ENCODE data around the gene TENT4A. TPM values are rescaled to one million over a fixed set of nuclear protein-coding genes. Genes with fewer than 3 reads are reported as not detected.
"Not testable (repeated sequence)": the region's sequence is repeated elsewhere in the genome, so short reads cannot be mapped to it uniquely, and the experiment has no call there.

Gene TENT4A
- 10 to 100 TPM in 4 of 6 experiments, 1 to 10 TPM in 2; 8.5 to 23.1 (median 13.2) TPM for total RNA-seq
- long read RNA-seq: 0 reads

- Histone ChIP-seq H3K27me3 (no peaks in the 10 kb centered on the region), H3K27ac (peak within 1 kb of the TSS; percentile 79 to 98 (median 92)), H3K4me1 (peaks cover 0 to 43% (median 13%) of the 10 kb centered on the region in 4 donors), H3K9me3 (no peaks in the 10 kb centered on the region), H3K4me3 (peak within 1 kb of the TSS; percentile 57 to 73 (median 61)), H3K36me3 (no peaks in the 10 kb centered on the region)
- TF ChIP-seq POLR2A (IDR thresholded peaks at IDR 0.05) (no peak), CTCF (IDR thresholded peaks at IDR 0.05) (no peak)
- intact Hi-C loops (cut with DNase I): no loop called here
- 4% methylated on average over 20 of the region's 174 CpGs for WGBS (ENCODE audit: insufficient coverage, low coverage, low lambda C conversion rate, missing lambda C conversion rate)
- ATAC-seq: peak in 2 of 4 donors; percentile 76 to 78
- peak in 2 of 3 donors; percentile 53 to 61 for DNase-seq
Observed at GRCh38 chr5:6713274-6714225, at the start of gene TENT4A. TENT4A (plus strand) TSS chr5:6713432; CDS start chr5:6713984, 552 bp downstream.

GRCh38 chr5:6666762-6667161 lies 46.5 kb upstream of the TENT4A start:
- Histone ChIP-seq H3K27me3 (no peaks in the 10 kb centered on the region), H3K36me3 (peaks cover 0 to 38% (median 7%) of the 10 kb centered on the region in 4 donors), H3K4me1 (no peaks in the 10 kb centered on the region), H3K9me3 (no peaks in the 10 kb centered on the region), H3K27ac (no peak overlapping the region), H3K4me3 (no peak overlapping the region)
- DNase-seq: no peak
- TF ChIP-seq POLR2A (IDR thresholded peaks at IDR 0.05): no peak
- TF ChIP-seq CTCF (IDR thresholded peaks at IDR 0.05): no peak
- 92% methylated on average over 12 of the region's 15 CpGs for WGBS (ENCODE audit: insufficient coverage, low coverage, low lambda C conversion rate, missing lambda C conversion rate)
- ATAC-seq: peak in 1 of 4 donors; percentile 27
- intact Hi-C loops (cut with DNase I): no loop called here

GRCh38 chr5:6667648-6668047 lies 45.6 kb upstream of the TENT4A start:
- WGBS (ENCODE audit: insufficient coverage, low coverage, low lambda C conversion rate, missing lambda C conversion rate): 91% methylated on average over 5 of the region's 5 CpGs
- Histone ChIP-seq H3K9me3 (no peaks in the 10 kb centered on the region), H3K4me1 (no peaks in the 10 kb centered on the region), H3K27me3 (no peaks in the 10 kb centered on the region), H3K36me3 (peaks cover 0 to 38% (median 6%) of the 10 kb centered on the region in 4 donors), H3K4me3 (no peak overlapping the region), H3K27ac (no peak overlapping the region)
- TF ChIP-seq CTCF (IDR thresholded peaks at IDR 0.05) (no peak), POLR2A (IDR thresholded peaks at IDR 0.05) (no peak)
- DNase-seq (no peak), ATAC-seq (no peak)
- intact Hi-C loops (cut with DNase I): no loop called here

GRCh38 chr5:6668717-6669116 lies 44.5 kb upstream of the TENT4A start:
- H3K4me3 ChIP-seq; DNase-seq; H3K9me3 ChIP-seq; H3K4me1 ChIP-seq; H3K27me3 ChIP-seq; H3K27ac ChIP-seq; intact Hi-C loops (cut with DNase I): not testable (repeated sequence)
- WGBS (ENCODE audit: insufficient coverage, low coverage, low lambda C conversion rate, missing lambda C conversion rate): 90% methylated on average over 4 of the region's 9 CpGs
- ATAC-seq: peak in 2 of 4 donors; percentile 19 to 36
- H3K36me3 ChIP-seq: peaks cover 0 to 32% (median 2%) of the 10 kb centered on the region in 4 donors

GRCh38 chr5:6673031-6673430 lies 40.2 kb upstream of the TENT4A start:
- Histone ChIP-seq H3K9me3 (no peaks in the 10 kb centered on the region), H3K27ac (no peak overlapping the region), H3K4me3 (no peak overlapping the region), H3K27me3 (no peaks in the 10 kb centered on the region), H3K36me3 (peaks cover 0 to 18% (median 0%) of the 10 kb centered on the region in 4 donors), H3K4me1 (peaks cover 0 to 1% (median 0%) of the 10 kb centered on the region in 4 donors)
- DNase-seq: no peak
- TF ChIP-seq POLR2A (IDR thresholded peaks at IDR 0.05) (no peak), CTCF (IDR thresholded peaks at IDR 0.05) (no peak)
- 92% methylated on average over 5 of the region's 5 CpGs for WGBS (ENCODE audit: insufficient coverage, low coverage, low lambda C conversion rate, missing lambda C conversion rate)
- intact Hi-C loops (cut with DNase I): no loop called here
- ATAC-seq: no peak

All from right lobe of liver (tissue), 6 donors.